GM19351 (cell line): Measurements from ENCODE around the gene MIER2.

Experiments
- ATAC-seq: cut with Tn5 transposase; IDR thresholded peaks from one replicate; pipeline ENCODE4 v1.9.1; 2021; ENCODE audit warnings: mild to moderate bottlenecking, moderate library complexity; ENCODE audit not compliant: unreplicated experiment

MIER2 gene

GRCh38 chr19:309206-309565, 35.4 kb downstream of the MIER2 start:
- no peak for ATAC-seq

GRCh38 chr19:308471-309205, 36.0 kb downstream of the MIER2 start:
- no peak for ATAC-seq

DNA sequence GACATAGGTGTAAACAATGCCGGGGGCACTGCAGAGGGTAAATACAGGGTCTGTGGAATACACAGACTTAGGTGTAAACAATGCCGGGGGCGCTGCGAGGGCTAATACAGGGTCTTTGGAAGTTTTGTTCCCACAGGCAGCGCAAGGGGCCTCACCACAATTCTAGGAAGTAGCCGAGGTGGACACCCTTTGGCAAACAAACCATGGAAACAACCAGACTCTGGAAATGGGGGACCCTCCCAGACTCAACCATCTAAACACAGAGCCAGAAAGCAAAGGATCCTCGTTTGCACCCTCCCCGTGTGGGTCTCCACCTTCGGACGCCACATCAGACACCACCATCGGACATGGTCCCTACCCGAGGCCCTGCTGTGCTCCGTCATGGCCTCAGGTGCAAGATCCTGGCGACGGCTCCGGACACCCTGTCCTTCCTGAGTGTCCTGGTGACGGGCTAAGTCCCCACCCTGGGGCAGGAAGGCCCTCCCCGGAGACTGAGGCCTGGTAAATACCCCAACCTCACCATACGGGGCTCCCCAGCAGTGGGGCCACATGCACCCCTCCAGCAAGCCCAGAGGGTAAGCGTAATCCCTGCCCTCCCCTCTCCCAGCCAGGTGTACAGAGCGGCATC, 36.7 kb downstream of the MIER2 start:
- no peak for ATAC-seq

DNA sequence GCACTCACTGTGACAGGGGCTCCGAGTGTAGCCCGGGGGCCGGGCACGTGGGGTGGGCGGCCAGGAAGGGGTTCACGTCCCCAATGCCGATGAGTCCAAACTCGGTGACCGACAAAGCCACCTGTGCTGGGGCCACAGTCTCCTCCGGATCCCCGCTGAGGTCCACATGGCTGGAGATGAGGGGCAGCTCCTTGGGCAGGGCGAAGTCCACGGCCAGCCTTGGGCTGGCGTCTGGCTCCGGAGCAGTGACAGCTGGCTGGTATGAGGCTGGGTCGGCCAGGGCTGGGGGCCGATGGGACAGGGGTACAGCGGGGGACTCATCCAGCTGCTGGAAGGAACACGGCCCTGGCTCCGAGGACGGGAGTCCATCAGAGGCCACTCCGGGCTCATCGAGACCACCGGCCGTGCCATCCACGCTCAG, 37.5 kb downstream of the MIER2 start:
- no peak for ATAC-seq

DNA sequence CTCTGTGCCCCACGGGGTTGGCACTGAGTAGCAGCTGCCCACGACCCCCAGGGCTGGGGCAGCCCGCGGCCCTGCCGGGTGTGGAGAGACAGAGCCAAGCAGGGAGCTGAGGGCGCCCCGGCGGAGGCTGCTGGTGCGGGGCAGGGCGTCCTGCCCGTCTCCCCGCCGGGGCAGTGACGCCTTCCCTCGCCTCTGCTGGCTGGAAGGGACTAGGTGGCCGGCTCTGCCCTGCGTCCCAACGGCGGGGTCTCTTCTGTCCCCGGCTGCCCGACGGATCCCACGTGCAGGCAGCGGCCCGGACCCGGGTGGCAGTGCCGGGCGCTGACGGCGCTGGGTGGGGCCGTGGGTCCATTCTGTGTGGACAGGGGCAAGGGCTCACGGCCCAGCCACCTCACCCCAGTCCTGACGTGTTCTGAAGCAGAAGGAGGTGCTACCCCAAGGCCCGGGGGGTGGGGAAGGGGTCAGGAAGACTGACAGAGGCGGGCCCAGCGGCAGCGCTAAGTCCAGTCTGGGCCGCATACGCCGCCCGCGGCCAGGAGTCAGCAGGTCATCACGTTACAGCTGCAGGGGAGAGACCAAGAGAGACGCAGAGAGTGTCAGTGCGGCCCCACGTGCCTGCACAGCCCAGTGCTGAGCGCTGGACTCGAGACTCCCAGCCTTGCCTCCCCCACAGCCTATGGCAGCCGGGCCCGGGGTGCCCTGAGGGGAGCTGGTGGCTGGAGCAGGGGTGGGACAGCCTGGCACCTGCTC, 38.3 kb downstream of the MIER2 start:
- no peak for ATAC-seq

GRCh38 chr19:305240-306150, 39.1 kb downstream of the MIER2 start:
- no peak for ATAC-seq

- ATAC-seq, result no peak
These were observed 47.9 kb downstream of the MIER2 start for GRCh38 chr19:296476-297225.

DNA sequence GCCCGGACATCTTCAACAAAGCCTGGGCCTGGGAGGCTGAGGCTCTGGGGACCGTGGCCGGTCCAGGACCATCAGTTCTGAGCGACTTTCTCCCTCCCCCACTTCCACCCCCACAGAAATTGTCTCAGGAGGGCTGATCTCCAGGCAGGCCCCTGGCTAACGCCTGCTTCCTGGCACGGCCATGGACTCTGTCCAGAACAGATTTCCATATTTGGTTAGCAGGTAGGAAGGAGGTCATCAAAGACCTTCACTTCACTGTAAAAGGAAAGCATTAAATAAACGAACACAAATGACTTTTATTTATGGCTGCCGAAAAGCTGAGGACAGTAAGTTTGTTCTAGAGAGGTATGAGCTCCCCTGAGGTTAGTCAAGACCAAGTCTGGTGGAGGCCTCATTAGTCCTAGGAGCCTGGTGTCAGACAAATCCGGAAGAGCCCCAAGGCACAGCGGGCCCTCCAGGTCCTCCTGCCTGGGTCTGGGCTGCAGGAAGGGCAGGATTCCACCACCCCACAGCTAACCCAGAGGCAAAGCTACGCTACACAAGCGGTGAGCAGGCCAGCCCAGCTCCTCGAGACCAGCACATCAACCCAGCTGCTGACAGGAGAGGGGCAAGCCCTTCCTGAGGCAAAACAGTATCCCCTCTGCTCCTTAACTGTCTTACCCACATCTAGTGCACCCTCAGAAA, 48.8 kb downstream of the MIER2 start:
- ATAC-seq, result no peak

GRCh38 chr19:294946-295686, 49.5 kb downstream of the MIER2 start:
- no peak for ATAC-seq

GRCh38 chr19:294341-294945, 50.2 kb downstream of the MIER2 start:
- no peak for ATAC-seq

DNA sequence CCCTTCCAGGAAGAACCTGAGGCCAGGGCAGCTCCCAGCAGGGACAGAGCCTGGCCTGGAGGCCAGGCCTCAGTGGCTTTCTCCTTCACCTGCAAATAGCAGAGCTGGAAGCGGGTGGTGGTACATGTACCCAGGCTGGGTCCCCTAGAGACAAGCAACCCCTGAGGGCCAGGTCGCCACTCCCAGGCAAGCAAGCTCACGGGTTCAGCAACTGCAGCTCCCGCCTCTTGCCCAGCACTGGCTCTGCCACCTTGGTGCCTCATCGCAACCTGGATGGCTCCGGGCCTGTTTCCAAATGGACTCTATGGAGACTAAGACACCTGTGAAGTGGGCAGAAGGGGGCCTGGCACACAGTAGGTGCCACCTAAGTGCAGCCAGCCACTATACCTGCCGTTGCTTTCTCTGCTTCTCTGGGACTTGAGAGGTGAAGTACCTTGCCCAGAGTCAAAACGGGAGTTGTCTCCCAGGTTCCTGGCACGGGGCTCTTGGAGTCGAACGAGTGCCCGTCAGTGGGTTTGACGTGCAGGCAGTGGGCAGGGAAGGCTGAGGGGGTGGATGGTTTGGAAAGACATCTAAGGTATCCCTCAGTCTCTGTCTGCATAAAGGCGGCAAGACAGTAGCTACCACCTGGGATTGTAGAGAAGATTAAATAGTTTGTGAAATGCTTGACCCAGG, 51.0 kb downstream of the MIER2 start:
- ATAC-seq, result no peak

DNA sequence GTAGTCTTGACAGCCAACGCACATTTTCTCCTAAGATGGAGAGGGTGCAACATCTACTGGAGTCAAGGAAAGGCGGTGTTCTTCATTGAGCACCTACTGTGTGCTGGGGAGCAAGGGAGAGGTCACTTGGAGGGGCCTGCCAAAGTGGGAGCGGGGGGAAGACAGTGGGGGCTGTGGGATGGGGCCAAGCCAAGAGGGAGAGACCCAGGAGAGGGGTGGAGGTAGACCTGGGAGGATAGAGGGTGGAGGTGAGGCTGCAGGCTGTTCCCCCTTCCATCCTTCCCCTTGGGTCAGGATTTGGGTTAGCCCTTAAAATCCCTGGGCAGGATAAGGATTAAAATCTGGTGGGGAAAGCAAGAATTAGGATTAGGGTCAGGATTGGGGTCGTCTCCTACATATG, 51.6 kb downstream of the MIER2 start:
- no peak for ATAC-seq

- ATAC-seq, result no peak
These were observed 52.2 kb downstream of the MIER2 start for GRCh38 chr19:292281-292884.

- ATAC-seq, result no peak
These were observed 52.9 kb downstream of the MIER2 start for GRCh38 chr19:291561-292280.

- no peak for ATAC-seq
These were observed 53.5 kb downstream of the MIER2 start, which contains the start of gene PLPP2 for GRCh38 chr19:291006-291521. PLPP2 (minus strand) TSS chr19:291403; CDS start chr19:291336, 67 bp downstream.

DNA sequence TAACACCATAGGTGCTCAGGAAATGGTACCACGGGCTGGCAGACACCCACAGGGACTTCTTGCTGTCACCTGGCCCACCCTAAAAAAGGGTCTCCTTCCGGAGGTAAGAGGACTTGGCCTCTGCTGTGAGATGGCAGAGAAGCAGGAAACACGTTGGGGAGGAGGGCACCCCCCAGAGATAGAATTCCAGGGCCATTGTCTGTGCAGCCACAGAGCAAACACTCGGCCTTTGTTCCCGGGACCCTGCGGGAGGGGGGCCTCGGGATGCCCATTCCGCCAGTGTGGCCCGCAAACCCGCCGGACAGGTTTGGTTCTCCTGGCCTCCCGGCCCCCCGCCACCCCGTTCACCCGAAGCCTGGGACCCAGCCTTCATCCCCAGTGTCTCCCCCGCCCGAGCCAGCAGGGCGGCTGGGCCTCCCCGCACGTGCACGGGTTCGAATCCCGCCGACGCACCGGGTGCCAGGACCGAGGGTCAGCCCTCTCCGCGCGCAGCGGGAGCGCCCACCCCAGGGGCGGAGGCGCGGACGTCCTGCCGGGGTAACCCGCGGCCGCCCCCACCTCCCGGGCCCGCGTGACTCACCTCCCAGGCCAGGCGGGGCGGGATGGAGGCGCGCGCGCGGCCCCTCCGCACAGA, 54.1 kb downstream of the MIER2 start:
- no peak for ATAC-seq
